DMS79 (cell line): Measurements from ENCODE around the gene UBXN1.

Source experiments
- DNase-seq: peaks from one replicate; lab custom pipeline; 2025; lab: John Stamatoyannopoulos, UW

UBXN1 gene

GRCh38 chr11:62645946-62646824 lies 32.7 kb downstream of the UBXN1 start, which contains the start of gene GANAB:
Gene GANAB (minus strand): TSS chr11:62646613. CDS start chr11:62646599, 14 bp downstream.
- DNase-seq = peak; percentile 96

- DNase-seq = no peak
Observed at GRCh38 chr11:62645671-62645945, 33.3 kb downstream of the UBXN1 start.

GRCh38 chr11:62644220-62644619 lies 34.7 kb downstream of the UBXN1 start:
- no peak for DNase-seq

GRCh38 chr11:62632492-62632891 lies 46.4 kb downstream of the UBXN1 start:
- DNase-seq = no peak

GRCh38 chr11:62627713-62628112 lies 51.2 kb downstream of the UBXN1 start:
- no peak for DNase-seq
